OCI-LY3 (cell line): Measurements from ENCODE around the gene NPC1L1.

Experiments
- H2AFZ ChIP-seq: fragments of 200-600, 300-600 bp; shearing (Covaris generic); 2 replicates; pipeline ENCODE4 v1.6.0; 2014; ENCODE audit warnings: antibody characterized with exemption, low read depth, low read length
- H3K27ac ChIP-seq: fragments of 200-600, 300-600 bp; sonication (generic); 2 replicates; pipeline ENCODE4 v1.5.1; 2014; ENCODE audit warnings: mild to moderate bottlenecking, low read length, moderate library complexity, mixed read lengths
- H3K27me3 ChIP-seq: fragments of 200-600, 300-600 bp; sonication (generic); 2 replicates; pipeline ENCODE4 v1.6.1; 2014; ENCODE audit warnings: low read depth, low read length, mixed read lengths
- H3K36me3 ChIP-seq: fragments of 200-600, 300-600 bp; sonication (generic); replicated peaks from 2 replicates; pipeline ENCODE3; 2014; ENCODE audit warnings: low read depth, low read length, mixed read lengths
- H3K4me1 ChIP-seq: fragments of 300-600, 200-600 bp; sonication (generic); 2 replicates; pipeline ENCODE4 v1.6.1; 2014; ENCODE audit warnings: low read length, mixed read lengths
- H3K4me2 ChIP-seq: fragments of 200-600, 300-600 bp; sonication (generic); 2 replicates; pipeline ENCODE4 v1.6.1; 2014; ENCODE audit warnings: low read length, mixed read lengths
- H3K4me3 ChIP-seq: fragments of 300-600, 200-600 bp; sonication (generic); 2 replicates; pipeline ENCODE4 v1.5.1; 2014; ENCODE audit warnings: antibody characterized with exemption, mild to moderate bottlenecking, low read length, moderate library complexity
- H3K79me2 ChIP-seq: fragments of 300-600, 200-600 bp; shearing (Covaris generic); 2 replicates; pipeline ENCODE4 v1.6.1; 2014; ENCODE audit warnings: mild to moderate bottlenecking, low read length, mixed read lengths
- H3K9ac ChIP-seq: fragments of 300-600, 200-600 bp; shearing (Covaris generic); 2 replicates; pipeline ENCODE4 v1.6.0; 2014; ENCODE audit warnings: mild to moderate bottlenecking, low read length, moderate library complexity
- H3K9me3 ChIP-seq: fragments of 200-600, 300-600 bp; shearing (Covaris generic); 2 replicates; pipeline ENCODE4 v1.6.1; 2014; ENCODE audit warnings: low read length, mixed read lengths; ENCODE audit not compliant: insufficient read depth
- H4K20me1 ChIP-seq: fragments of 200-600, 300-600 bp; sonication (generic); 2 replicates; pipeline ENCODE4 v1.6.1; 2016; ENCODE audit warnings: low read length, mixed read lengths; ENCODE audit not compliant: insufficient read depth
- EZH2phosphoT487 ChIP-seq: fragments of 200-600 bp; shearing (Covaris generic); IDR thresholded peaks from 2 replicates; pipeline ENCODE4 v1.6.1; 2018; ENCODE audit warnings: antibody characterized with exemption, mixed run types, low read depth
- TF ChIP-seq, protein P1 (sequence below): fragments of 200-600, 300-600 bp; sonication (generic); IDR thresholded peaks from 2 replicates; pipeline ENCODE4 v1.5.1; 2014; ENCODE audit warnings: antibody characterized with exemption, low read length, low read depth

Gene NPC1L1

DNA sequence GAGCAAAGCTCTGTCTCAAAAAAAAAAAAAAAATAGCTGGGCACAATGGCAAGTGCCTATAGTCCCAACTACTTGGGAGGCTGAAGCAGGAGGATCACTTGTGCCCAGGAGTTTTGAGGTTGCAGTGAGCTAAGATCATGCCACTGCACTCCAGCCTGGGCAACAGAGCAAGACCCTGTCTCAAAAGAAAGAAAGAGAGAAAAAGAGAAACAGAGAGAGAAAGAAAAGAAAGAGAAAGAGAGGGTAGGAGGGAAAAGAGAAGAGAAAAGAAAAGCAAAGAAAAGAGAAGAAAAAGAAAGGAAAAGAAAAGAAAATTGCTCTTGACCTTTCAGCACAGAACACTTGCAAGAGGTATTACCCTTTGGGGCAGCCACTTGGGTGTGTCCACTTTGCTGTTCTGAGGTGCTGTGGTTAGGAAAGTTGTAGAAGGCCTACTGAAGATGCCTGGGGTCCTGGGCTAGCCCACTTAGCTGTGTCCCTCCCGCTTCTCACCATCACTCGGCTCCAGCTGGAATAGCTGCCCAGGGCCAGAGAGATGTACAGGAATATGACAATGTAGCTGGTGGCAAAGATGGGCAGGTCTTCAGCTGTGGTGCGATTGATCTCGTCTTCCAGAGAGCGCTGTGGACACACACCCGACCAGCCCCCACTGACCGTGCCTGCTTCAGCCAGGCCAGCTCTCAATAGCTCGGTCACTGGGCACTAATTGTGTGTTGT lies 5.6 kb downstream of the NPC1L1 start:
- Histone ChIP-seq H3K36me3 (no peaks in the 10 kb centered on the region), H3K4me3 (no peak overlapping the region), H3K4me2 (no peak overlapping the region), H2AFZ (no peak overlapping the region), H3K79me2 (no peaks in the 10 kb centered on the region), H3K9me3 (no peaks in the 10 kb centered on the region), H3K4me1 (no peaks in the 10 kb centered on the region), H3K27ac (no peak overlapping the region), H4K20me1 (no peaks in the 10 kb centered on the region), H3K27me3 (no peaks in the 10 kb centered on the region), H3K9ac (no peak overlapping the region)
- no peak for TF ChIP-seq EZH2phosphoT487

DNA sequence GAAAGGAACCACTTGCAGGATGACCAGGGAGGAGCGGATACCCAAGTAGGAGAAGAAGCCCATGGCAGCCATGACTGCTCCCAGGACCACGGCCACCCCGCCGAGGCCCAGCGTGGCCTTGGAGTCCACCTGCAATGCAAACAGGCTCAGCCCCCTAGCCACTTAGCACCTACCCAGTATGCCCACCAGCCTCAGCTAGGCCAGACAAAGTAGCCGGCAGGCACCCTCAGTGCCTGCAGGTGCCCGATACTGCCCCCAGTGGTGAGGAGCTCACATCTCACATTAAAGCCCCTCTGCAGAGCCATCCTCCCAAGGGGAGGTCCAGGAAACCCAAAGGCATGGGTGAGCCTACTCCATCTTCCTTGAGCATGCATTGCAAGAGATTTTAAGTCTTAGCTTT lies 6.6 kb downstream of the NPC1L1 start:
- TF ChIP-seq EZH2phosphoT487: no peak
- TF ChIP-seq, protein P1, sequence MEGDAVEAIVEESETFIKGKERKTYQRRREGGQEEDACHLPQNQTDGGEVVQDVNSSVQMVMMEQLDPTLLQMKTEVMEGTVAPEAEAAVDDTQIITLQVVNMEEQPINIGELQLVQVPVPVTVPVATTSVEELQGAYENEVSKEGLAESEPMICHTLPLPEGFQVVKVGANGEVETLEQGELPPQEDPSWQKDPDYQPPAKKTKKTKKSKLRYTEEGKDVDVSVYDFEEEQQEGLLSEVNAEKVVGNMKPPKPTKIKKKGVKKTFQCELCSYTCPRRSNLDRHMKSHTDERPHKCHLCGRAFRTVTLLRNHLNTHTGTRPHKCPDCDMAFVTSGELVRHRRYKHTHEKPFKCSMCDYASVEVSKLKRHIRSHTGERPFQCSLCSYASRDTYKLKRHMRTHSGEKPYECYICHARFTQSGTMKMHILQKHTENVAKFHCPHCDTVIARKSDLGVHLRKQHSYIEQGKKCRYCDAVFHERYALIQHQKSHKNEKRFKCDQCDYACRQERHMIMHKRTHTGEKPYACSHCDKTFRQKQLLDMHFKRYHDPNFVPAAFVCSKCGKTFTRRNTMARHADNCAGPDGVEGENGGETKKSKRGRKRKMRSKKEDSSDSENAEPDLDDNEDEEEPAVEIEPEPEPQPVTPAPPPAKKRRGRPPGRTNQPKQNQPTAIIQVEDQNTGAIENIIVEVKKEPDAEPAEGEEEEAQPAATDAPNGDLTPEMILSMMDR: peak; percentile 70
- Histone ChIP-seq H3K4me3 (no peak overlapping the region), H3K27me3 (no peaks in the 10 kb centered on the region), H2AFZ (no peak overlapping the region), H3K27ac (no peak overlapping the region), H4K20me1 (no peaks in the 10 kb centered on the region), H3K9ac (no peak overlapping the region), H3K36me3 (no peaks in the 10 kb centered on the region), H3K9me3 (no peaks in the 10 kb centered on the region), H3K79me2 (no peaks in the 10 kb centered on the region), H3K4me1 (no peaks in the 10 kb centered on the region), H3K4me2 (no peak overlapping the region)

DNA sequence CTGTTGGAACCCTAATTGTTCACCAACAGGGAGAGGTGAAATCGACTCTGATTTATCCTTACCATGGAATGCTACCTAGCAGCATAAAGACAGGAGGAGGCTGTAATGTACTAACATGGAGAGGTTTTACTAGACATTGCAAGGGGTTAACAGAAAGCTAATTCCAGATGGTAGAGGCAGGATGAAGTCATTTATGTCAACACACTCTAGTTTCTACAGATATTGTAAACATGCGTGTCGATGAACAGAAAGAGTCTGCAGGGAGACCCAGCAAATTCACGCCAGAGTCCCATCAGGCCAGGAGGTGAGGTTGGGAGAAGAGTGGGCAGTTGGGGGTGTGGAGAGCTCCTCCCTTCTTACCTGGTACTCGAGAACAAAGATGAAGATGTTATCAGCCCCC lies 7.0 kb downstream of the NPC1L1 start:
- Histone ChIP-seq H3K27me3 (no peaks in the 10 kb centered on the region), H3K36me3 (no peaks in the 10 kb centered on the region), H2AFZ (no peak overlapping the region), H3K9ac (no peak overlapping the region), H4K20me1 (no peaks in the 10 kb centered on the region), H3K9me3 (no peaks in the 10 kb centered on the region), H3K79me2 (no peaks in the 10 kb centered on the region), H3K27ac (no peak overlapping the region), H3K4me1 (no peaks in the 10 kb centered on the region), H3K4me2 (no peak overlapping the region), H3K4me3 (no peak overlapping the region)
- TF ChIP-seq, protein P1: no peak
- no peak for TF ChIP-seq EZH2phosphoT487

DNA sequence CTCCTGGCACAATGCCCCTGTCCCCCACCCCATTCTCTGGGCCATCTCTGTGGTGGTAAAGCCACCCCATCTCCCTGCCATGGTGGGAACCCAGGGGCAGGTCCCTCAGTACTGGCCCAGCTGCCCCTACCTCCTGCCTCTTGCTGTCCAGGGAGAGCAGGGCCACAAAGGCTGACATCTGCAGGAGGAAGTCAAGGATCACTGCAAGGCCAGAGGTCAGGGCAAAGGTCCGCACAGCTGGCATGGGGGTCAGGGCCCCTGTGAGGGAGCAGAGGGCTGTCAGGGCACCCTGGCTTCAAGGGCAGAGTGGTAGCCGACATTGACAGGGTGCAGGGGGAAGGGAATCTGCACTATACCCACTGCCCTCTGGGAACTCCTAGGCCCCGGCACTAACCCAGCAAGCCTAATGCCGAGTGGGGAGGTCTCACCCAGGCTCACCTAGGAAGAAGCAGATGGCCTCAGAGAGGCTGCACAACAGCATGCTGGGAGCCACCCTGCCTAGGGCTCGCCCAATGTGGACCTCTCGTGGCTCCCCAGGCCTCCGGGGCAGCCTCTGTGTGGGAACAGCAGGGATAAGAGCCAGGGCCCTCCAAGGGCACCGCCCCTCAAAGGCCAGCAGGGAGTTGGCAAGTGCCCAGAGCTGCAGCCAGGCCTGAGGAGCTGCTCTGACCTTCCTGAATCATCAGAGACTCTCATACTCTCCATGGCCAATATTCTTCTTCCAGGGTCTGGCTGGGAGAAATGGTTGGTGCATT lies 7.7 kb downstream of the NPC1L1 start:
- no peaks in the 10 kb centered on the region for H3K4me1 ChIP-seq
- H2AFZ ChIP-seq: no peak overlapping the region
- no peaks in the 10 kb centered on the region for H3K79me2 ChIP-seq
- no peaks in the 10 kb centered on the region for H3K36me3 ChIP-seq
- no peak overlapping the region for H3K4me2 ChIP-seq
- no peak overlapping the region for H3K4me3 ChIP-seq
- no peaks in the 10 kb centered on the region for H3K9me3 ChIP-seq
- H3K27ac ChIP-seq: no peak overlapping the region
- no peak overlapping the region for H3K9ac ChIP-seq
- H4K20me1 ChIP-seq: no peaks in the 10 kb centered on the region
- no peaks in the 10 kb centered on the region for H3K27me3 ChIP-seq
- no peak for TF ChIP-seq EZH2phosphoT487
- TF ChIP-seq, protein P1: no peak
